CD4-positive, alpha-beta T cell treated with Interleukin-15 for 4 hours (primary cell): ENCODE measurements around the gene AATF.
A peak's percentile ranks its signal among the peaks of the same experiment; 100 is the strongest.

Source experiments
- DNase-seq: peaks from one replicate; pipeline ENCODE4 v3.0.0-alpha.2; 2020; ENCODE audit warnings: low spot score

Gene AATF

DNA sequence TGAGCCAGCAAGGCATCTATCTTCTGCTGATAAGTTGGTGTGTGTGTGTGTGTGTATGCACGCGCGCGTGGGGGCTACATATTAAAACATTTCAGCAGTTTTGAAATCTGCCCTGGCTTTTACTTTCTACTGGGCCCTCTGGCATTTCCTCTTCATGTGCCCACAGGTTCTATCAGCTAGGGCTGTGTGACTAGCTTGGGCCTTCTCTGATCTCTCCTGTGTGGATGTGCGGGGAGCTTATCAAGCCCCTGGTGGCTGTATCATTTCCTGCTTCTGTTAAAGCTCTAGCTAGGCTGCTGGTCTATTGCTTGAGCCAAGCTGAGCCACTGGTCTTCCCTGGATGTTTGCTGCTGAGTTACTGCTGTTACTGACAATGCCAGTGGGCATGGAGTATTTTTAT is 132.5 kb downstream of the AATF start:
- no peak for DNase-seq

DNA sequence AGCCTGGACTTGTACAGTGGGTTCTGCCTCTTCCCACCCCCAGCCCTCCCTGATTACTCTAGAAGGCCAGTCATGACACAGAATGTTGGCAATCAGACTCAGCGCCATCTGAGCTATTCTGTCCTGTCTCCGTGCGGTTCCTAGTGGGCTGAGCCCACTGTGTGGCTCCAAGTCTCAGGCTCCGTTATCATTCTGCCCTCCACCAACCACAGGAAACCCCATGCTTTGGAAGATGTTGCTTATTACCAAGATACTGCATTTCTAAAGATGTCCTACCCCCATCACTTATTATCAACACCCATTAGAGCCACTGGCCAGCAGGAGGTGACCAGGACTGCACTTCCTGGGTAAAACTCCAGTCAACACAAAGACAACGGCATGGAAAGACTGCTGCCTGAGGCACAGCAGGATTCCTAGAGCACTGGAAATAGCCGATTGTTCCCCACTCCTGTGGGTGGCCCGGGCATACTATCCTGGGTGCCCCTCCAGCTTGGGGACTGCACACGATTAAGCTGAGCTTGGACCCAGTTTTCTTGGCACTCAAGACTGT is 133.6 kb downstream of the AATF start:
- DNase-seq = no peak

DNA sequence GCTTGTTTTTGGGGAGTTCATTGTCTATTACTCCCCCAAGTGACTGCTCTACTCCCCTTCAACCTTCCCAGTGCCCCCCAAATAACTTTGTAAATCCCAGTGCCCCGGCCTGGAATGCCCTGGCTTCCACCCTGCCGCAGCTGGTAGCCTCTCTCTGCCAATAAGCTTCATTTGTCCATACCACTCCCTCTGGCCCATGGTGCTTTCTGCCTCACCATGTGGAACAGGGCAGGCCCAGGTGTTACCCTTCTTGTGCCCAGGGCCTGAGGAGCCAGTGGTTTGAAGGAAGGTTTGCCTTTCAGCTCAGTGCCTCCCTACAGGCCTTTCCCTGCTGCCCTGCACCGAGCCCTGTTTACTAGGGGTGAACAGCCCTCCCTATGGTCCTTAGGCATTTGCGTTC is 134.2 kb downstream of the AATF start:
- no peak for DNase-seq

DNA sequence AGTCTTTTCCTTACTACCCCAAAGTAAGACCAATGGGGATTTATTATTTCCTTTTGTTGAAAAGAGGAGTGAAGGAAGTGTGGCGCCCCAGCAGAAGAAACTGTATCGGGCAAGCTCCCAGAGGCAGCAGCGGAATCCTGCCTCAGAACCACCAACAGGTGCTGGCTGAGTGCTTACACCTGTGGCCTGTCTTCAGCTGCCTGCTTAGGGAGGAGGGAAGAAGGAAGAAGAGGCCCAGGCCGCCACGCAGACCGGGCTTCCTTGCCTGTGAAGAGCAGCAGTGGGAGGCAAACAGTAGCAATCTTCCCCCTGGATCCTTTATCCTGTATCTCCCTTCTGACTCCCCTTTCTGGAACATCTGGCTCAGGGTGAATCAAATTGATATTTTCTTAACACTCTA is 134.7 kb downstream of the AATF start:
- no peak for DNase-seq

DNA sequence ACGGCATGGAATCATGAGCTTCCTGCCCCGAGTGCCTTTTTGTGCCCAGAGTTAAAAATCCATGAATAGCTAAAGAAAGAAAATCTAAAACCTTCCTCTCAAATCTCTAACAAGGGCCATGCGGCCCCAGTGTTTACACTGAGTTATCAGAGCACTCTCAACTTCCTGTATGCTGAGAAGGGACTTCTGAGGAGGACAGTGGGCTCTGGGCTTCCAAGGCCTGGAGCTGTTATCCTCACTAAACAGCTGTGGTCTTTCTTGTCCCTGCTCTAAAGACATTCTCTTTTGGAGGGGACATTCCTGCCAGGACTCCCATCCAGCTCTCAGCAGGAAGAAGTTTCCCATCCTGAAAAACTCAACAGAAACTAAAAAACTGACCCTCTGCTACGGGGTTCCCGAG is 135.6 kb downstream of the AATF start:
- DNase-seq = no peak

DNA sequence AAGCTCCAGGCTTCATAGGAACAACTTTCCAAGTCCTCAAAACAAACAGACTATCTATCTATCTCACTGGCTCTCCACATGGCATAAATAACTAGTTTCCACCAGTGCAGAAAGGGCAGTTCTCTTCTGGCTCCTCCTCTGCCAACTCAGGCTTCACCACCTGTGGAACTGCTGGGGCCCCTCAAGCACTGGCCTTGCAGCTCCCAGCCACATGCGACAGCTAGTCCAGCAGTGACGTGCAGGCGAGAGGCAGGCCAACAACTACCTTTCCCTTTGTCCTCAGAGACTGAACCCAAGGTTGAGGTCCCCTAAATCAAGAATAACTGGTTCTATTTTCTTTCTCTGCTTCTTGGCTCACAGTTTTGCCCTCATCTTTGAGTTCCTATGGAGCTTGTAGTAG is 137.6 kb downstream of the AATF start:
- DNase-seq = no peak

DNA sequence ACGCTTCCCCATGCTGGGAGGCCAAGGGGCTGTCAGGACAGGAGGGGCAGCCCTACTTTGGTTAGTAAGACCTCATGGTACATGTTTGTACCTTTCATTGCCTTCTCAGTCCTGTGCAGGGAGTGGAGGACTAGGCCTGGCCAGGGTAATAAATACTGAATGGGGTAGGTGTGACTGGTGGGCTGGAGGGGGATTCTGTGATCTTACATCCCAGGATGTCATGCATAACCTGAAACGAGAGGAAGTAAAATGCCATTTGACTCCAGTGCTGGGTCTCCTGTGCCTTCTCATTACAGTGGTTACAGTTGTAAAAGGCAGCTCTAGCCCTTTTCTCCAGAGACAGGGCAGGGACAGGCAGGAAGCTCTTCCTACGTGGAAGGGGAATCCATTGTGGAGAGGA is 138.2 kb downstream of the AATF start:
- no peak for DNase-seq

DNA sequence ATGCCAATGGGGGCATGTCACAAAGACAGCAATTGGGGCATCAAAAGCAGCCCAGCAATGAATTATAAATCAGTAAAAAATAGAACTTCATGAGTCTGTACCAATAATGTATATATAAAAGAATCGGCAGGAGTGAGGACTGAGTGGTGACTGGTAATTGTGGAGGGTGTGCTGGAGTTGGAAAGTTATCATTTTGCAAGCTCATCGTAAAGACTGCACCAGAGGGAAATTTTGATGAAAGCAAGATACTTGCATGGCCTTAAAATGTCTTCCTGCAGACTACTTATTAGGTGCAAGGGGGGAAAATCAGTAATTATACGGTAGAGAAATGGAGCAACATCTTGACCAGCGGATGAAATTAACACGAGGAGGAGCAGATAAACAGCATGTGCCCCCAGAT is 138.9 kb downstream of the AATF start:
- no peak for DNase-seq

DNA sequence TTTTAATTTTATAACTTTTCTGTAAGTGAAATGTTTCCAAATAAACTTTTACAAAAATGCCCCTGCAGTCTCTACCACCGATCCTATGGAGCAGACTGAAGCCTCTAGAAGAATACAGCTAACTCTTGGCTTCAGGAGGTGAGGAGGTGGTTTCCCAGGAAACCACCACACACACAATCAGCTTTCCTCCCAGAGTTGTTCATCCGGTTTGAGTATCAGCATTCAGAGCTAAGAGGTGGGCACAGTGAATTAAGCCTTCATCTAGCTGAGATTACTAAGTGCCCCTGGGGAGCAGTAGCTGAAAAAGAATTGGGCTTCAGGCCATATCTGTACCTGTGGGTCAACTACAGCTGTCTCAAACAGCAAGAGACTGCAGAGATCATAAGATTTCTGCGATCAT is 139.7 kb downstream of the AATF start:
- peak; percentile 30 for DNase-seq

DNA sequence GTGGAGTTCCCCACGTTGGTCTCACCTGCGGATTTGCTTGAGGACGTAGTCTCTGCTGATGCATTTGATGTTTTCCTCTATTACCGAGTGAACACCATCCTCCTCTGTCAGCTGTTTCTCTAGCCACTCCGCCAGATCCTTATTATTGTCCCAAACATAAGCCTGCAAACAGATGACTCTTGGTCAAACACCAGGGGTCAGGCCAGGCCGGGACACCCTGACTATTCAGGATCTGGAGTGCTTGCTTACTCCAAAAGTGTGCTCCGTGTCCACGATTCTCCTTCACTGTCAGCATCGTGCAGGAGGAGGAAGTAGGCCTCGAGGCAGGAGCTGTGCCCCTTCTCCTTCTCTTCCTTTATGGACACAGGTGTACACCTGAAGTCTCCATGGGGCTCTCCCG is 140.2 kb downstream of the AATF start:
- no peak for DNase-seq

DNA sequence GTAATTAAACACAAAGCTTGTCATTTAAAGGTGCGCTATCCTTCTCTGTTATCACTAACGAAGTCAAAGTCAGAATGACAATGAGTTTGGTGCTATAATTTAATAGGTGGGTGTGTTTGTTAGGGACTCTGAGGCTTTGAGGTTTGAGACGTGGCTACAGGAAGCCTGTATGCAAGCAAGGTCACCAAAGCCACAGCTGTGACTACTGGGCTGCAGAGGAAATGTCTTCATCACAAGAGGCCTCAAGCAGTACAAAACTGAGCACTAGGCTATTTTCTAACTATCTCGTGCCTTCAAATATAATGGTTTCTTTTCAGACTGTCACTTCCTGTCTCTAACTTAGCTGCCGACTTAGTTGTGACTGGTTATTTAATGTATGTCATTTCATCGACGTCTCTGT is 141.2 kb downstream of the AATF start:
- peak; percentile 70 for DNase-seq

DNA sequence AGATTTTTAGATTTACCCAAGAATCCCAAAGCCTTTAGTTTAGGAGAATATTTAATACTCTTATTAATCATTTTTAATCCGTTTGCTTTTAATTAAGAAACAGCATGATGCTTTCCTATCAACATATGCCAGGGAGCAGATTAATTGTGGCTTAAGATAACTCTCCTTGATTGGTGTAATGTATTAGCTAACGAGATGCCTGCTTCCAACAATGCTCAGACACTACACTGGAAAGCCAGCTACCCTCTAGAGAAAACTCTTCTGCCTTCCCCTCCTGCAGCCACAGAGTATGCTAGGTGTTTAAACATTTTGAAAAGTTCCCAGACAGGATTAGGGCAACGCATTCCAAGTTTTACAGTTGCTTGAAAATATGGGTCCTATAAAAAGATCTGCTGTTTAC is 142.2 kb downstream of the AATF start:
- no peak for DNase-seq

DNA sequence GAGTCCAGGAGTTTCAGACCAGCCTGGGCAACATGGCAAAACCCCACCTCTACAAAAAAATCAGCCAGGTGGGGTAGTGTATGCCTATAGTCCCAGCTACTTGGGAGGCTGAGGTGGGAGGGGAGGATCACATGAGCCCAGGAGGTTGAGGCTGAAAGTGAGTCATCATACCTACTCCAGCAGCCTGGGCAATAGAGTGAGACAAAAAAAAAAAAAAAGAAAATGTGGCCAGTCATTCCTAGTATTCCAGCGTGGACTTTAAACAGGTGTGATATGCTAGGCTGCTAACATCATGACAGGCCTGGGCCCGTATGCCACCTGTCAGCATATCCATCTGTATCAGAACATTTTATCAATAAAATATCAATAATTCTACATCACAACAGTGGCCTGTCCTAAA is 143.3 kb downstream of the AATF start:
- no peak for DNase-seq

DNA sequence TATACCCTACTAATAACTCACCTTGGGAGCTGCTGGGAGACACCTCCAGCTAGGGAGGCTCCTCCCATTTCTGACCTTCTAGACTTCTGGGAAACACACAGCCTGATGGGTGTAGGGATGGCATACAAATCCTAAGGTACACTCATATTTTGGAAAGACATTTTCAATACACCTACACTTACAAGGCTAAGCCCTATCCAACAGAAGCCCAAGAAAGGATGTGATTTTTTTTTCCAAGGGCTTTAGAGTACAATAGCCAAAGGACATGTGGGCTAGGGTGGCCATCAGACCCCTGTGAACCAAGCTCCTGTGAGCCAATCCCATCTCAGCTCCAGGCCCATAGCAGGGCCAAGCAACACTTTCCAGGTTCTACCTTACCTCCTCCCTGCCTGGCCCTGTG is 143.9 kb downstream of the AATF start:
- DNase-seq = no peak

DNA sequence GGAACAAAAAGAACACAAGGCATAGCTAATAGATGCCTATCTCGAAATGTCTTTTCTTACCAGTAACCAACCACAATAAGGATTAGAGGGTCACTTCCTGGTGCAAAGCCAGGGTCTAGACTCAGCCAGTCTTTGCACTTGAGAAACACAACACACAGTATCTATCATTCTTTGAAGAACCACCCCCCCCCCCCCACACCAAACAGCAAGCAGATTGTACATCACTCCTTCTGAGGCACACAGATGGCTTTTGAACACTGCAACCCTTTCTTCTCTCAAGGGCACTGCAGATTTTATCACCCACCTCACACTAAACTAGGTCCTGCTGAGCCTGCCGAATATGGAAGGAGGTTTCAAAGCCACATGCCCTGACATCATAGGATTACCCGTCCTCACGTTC is 145.6 kb downstream of the AATF start:
- no peak for DNase-seq

DNA sequence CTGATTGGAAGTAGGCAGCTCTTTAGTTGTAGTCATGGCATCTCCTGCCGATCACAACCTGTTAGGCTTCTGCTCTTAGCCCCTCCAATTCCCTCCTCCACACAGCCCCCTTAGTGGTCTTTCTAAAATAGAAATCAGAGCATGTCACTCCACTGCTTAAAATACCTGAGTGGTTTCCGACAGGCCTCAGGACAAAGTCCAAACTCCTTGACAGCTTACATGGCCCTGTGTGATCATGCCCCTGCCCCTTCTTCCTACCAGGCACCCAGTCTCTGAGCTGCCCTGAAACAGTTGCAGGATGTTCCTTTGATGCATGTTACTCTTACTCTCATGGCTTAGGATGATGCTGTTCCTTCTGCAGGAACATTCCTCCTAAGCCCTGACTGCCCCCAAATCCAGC is 147.3 kb downstream of the AATF start:
- no peak for DNase-seq

DNA sequence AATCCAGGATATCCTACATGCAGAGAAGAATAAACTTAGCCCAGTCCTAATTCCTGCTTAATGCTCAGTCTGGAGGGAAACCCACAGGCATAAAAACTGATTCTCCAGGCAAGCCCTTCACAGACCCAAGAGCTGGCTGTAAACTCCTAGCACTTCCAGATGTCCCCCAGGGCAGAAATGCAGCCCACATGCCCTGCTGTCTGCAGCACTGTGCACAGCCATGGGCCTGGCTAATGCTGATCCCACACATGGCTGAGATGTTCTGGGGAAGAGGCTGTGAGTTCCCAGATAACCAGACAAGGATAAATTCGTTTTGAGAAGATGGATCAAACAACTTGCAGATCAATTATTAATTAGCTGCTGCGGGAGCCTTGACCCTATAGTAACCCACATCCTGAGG is 148.4 kb downstream of the AATF start:
- no peak for DNase-seq

DNA sequence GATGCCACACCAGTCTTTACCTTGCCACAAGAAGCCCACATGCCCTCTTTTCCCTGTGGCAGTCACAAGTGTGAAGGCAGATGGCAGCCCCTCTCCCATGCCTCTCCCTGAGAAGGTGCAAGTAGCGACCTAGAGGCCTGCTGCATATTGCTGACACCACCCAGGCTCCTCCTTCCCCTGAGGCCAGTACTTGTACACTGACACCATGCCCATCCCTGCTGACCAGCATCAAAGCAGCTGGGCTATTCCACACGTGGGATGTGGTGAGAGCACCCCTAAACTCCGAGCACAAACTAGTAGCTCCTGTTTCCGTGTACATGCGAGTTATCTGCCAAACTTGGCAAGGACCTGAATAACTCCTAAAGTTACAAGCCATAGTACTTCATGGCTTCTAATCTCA is 149.4 kb downstream of the AATF start:
- no peak for DNase-seq

DNA sequence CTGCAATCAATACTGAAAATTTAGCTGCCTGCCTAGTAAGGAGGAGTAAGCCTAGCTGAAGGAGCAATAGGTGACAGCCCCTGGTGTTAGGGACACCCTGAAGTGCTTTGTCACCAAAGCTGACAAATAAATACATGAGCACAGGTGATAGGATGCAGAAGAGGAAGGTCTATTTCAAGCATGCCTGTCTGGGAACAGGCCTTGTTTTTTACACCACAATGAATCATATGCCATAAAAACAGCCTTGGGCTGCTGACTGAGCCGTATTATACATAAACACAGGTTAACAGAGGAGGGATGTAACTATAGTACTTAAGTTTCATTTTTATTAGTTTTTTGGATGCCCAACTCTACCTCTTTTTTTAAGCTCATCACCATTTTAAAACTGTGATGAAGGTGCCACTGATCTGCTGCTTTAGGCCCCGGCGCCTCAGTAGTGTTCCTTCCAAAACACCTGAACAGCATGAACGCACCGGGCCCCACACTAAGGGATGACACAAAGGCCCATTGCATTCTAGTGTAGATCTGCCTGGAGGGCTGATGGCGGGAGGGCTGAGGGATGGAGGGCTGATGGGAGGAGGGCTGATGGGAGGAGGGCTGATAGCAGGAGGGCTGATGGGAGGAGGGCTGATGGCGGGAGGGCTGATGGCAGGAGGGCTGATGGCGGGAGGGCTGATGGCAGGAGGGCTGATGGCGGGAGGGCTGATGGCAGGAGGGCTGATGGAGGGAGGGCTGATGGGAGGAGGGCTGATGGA is 150.3 kb downstream of the AATF start:
- no peak for DNase-seq

DNA sequence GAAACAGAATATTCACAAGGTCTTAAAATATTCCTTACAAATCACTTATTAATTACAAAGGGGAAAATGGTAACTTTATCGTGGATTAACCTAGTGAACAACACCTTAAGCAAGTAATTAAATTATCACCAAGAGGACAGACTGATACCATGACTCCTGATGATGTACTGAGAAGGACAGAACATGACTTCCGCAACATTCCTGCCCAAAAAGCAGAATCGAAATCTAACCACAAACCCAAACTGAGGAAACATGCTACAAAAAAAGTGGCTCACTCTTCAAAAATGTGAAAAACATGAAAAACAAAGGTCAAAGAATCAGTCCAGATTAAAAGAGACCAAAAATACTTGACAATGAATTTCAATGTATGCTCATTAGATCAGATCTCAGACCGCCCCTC is 151.5 kb downstream of the AATF start:
- DNase-seq = no peak

DNA sequence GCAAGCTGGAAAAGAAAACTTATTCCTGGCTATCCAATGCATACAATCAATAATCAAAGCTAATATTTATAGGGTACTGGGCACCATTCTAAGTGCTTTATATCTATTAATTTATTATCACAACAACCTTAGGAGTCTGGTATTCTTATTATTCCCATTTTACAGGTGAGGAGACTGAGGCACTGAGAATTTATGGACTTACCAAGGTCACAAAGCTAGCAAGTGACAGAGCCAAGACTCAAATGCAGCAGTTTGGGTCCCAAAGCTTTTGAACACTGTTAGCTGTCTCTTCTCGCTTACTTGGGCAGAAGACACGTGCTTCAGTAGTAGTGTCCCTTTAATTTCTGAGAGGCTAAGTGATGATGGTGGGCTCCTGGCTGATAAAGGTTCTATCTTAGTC is 152.6 kb downstream of the AATF start:
- DNase-seq = no peak

DNA sequence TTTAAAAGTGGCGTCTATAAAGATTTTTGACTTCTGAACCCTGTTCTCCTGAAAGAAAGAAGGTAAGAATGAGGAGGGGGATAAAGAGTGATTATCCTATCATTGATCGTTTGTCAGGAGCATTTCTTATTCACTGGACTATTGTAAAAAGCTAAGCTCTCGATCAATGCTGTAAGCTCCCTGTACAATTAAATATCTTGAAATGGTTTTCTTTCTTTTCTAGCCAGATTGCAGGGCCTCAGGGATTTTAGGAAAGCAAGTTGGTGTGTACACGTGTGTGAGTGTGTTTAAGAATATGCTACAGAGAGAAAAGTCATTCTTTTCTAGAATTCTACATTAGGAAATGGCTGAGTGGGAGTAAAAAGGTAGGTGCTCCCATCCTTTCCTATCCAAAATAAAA is 154.5 kb downstream of the AATF start:
- no peak for DNase-seq

DNA sequence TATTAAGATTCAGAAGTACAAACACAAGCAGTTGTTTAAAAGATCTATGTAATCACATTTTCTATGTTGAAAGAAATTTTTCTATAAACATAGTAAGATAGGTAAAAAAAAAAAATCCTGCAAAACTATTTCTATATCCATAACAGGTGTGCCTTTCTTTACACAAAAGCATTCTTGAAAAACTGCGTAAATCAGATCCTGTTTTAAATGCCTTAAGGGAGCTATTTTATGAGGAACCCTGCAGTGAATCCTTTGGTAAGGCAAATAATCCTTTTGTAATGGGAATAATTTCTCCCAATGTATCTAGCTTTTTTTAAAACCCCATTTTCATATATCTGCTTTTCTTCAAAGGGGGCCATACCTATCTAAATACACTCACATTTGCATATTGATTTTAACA is 157.3 kb downstream of the AATF start:
- no peak for DNase-seq
